ENCODE results near the gene SPDYE5.
"Not testable (repeated sequence)": the region's sequence is repeated elsewhere in the genome, so short reads cannot be mapped to it uniquely, and the experiment has no call there.

DNA sequence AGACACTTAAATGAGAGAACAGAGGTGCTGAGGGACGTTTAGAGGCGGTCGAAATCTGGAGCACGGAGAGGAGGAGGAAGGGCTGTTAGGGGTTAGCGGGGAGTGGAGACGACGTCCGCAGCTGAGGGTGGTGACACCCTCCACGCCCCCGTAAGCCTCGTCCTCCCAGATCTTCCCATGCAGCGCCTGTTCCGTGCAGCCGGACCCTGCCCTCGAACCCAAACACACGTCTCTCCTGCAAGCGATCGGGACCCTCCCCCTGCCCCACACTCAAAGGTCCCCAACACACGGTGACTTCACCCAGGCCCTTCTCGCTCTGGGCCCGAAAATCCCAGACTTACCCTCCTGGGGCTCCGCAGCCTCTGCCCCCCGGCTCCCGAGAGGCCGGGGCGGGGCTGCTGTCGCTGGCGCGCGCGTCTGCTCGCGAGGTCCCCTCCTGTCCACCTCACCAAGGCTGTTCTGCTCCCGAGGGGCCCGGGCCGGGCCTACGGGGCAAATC is 35.2 kb downstream of the SPDYE5 start:
- not testable (repeated sequence) for TF ChIP-seq TAF1 (conservative IDR thresholded peaks at IDR 0.05); YY1 (IDR thresholded peaks at IDR 0.05); RAD21 (IDR thresholded peaks at IDR 0.05); FOXA1 (IDR thresholded peaks at IDR 0.05); GABPA (IDR thresholded peaks at IDR 0.05 in 1 of 2, conservative IDR thresholded peaks at IDR 0.05 in 1 of 2); NR2F2 (IDR thresholded peaks at IDR 0.05); JUND (IDR thresholded peaks at IDR 0.05); EGR1 (IDR thresholded peaks at IDR 0.05; ENCODE audit: low read depth in 2 of 2); RXRA (IDR thresholded peaks at IDR 0.05); SP1 (IDR thresholded peaks at IDR 0.05)
- TF ChIP-seq, protein P1, sequence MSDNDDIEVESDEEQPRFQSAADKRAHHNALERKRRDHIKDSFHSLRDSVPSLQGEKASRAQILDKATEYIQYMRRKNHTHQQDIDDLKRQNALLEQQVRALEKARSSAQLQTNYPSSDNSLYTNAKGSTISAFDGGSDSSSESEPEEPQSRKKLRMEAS (IDR thresholded peaks at IDR 0.05) = not testable (repeated sequence)
- TF ChIP-seq, protein P2, sequence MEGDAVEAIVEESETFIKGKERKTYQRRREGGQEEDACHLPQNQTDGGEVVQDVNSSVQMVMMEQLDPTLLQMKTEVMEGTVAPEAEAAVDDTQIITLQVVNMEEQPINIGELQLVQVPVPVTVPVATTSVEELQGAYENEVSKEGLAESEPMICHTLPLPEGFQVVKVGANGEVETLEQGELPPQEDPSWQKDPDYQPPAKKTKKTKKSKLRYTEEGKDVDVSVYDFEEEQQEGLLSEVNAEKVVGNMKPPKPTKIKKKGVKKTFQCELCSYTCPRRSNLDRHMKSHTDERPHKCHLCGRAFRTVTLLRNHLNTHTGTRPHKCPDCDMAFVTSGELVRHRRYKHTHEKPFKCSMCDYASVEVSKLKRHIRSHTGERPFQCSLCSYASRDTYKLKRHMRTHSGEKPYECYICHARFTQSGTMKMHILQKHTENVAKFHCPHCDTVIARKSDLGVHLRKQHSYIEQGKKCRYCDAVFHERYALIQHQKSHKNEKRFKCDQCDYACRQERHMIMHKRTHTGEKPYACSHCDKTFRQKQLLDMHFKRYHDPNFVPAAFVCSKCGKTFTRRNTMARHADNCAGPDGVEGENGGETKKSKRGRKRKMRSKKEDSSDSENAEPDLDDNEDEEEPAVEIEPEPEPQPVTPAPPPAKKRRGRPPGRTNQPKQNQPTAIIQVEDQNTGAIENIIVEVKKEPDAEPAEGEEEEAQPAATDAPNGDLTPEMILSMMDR (IDR thresholded peaks at IDR 0.05; ENCODE audit: low read depth, low read length, missing input control) = not testable (repeated sequence)
- TF ChIP-seq, protein P3, sequence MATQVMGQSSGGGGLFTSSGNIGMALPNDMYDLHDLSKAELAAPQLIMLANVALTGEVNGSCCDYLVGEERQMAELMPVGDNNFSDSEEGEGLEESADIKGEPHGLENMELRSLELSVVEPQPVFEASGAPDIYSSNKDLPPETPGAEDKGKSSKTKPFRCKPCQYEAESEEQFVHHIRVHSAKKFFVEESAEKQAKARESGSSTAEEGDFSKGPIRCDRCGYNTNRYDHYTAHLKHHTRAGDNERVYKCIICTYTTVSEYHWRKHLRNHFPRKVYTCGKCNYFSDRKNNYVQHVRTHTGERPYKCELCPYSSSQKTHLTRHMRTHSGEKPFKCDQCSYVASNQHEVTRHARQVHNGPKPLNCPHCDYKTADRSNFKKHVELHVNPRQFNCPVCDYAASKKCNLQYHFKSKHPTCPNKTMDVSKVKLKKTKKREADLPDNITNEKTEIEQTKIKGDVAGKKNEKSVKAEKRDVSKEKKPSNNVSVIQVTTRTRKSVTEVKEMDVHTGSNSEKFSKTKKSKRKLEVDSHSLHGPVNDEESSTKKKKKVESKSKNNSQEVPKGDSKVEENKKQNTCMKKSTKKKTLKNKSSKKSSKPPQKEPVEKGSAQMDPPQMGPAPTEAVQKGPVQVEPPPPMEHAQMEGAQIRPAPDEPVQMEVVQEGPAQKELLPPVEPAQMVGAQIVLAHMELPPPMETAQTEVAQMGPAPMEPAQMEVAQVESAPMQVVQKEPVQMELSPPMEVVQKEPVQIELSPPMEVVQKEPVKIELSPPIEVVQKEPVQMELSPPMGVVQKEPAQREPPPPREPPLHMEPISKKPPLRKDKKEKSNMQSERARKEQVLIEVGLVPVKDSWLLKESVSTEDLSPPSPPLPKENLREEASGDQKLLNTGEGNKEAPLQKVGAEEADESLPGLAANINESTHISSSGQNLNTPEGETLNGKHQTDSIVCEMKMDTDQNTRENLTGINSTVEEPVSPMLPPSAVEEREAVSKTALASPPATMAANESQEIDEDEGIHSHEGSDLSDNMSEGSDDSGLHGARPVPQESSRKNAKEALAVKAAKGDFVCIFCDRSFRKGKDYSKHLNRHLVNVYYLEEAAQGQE (IDR thresholded peaks at IDR 0.05) = not testable (repeated sequence)
- TF ChIP-seq, protein P4, sequence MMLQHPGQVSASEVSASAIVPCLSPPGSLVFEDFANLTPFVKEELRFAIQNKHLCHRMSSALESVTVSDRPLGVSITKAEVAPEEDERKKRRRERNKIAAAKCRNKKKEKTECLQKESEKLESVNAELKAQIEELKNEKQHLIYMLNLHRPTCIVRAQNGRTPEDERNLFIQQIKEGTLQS (IDR thresholded peaks at IDR 0.05) = not testable (repeated sequence)
